Measurements from ENCODE around the gene SDCCAG8. TPM values are rescaled to one million over a fixed set of nuclear protein-coding genes. Genes with fewer than 3 reads are reported as not detected.

Gene SDCCAG8
- total RNA-seq, 2 experiments from 2014 or later = 18.3 to 21.2 TPM

DNA sequence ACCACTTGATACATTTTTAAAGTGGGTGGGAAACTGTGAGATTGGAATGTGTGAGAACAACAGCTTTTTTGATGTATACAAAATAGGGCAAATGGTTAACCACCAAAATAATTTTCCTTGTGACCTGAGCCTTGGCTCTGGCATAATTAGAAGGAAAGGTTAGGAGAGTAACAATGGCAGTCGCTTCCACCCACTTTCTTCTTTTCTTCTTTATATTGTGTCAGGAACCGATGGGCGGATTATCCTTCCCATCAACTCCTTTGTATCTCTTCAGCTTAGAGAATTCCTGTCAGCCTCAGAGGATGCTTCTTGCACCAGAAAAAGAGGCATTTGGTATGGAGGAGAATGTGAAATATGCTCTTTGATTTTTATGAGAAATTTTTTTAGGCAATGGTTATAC, 90.6 kb downstream of the SDCCAG8 start:
- no peak overlapping the region for H3K4me3 ChIP-seq (ENCODE audit: low read length)
- peaks cover 42% of the 10 kb centered on the region for H3K36me3 Mint-ChIP-seq (ENCODE audit: low read depth)
- intact Hi-C loops (cut with DNase I, micrococcal nuclease) = loop anchor here (10.0 kb wide), 2 partner anchors 698 to 1448 kb away; no protein-coding TSS in a partner anchor
- no peaks in the 10 kb centered on the region for H3K9me3 Mint-ChIP-seq
- no peak for DNase-seq
- H3K4me1 Mint-ChIP-seq (ENCODE audit: low read depth) = peaks cover 4% of the 10 kb centered on the region
- H3K9me3 ChIP-seq (ENCODE audit: control insufficient read depth in 1 of 2, insufficient read depth in 1 of 2, low read length in 2 of 2) = no peaks in the 10 kb centered on the region
- CTCF ChIA-PET = no interaction called here
- POLR2A ChIA-PET = no interaction called here
- ATAC-seq (ENCODE audit: poor library complexity) = no peak
- H3K27me3 Mint-ChIP-seq = no peaks in the 10 kb centered on the region
- H3K27ac ChIP-seq (ENCODE audit: low read depth in 1 of 2, low read length in 2 of 2) = no peak overlapping the region
- H3K36me3 ChIP-seq (ENCODE audit: insufficient read depth, low read length) = no peaks in the 10 kb centered on the region
- TF ChIP-seq, protein P1, sequence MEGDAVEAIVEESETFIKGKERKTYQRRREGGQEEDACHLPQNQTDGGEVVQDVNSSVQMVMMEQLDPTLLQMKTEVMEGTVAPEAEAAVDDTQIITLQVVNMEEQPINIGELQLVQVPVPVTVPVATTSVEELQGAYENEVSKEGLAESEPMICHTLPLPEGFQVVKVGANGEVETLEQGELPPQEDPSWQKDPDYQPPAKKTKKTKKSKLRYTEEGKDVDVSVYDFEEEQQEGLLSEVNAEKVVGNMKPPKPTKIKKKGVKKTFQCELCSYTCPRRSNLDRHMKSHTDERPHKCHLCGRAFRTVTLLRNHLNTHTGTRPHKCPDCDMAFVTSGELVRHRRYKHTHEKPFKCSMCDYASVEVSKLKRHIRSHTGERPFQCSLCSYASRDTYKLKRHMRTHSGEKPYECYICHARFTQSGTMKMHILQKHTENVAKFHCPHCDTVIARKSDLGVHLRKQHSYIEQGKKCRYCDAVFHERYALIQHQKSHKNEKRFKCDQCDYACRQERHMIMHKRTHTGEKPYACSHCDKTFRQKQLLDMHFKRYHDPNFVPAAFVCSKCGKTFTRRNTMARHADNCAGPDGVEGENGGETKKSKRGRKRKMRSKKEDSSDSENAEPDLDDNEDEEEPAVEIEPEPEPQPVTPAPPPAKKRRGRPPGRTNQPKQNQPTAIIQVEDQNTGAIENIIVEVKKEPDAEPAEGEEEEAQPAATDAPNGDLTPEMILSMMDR (IDR thresholded peaks at IDR 0.05) = no peak
- no peak overlapping the region for H3K4me3 Mint-ChIP-seq
- no peaks in the 10 kb centered on the region for H3K4me1 ChIP-seq (ENCODE audit: insufficient read depth, low read length)
- no peaks in the 10 kb centered on the region for H3K27me3 ChIP-seq (ENCODE audit: control insufficient read depth in 1 of 2, insufficient read depth in 2 of 2, low read length in 2 of 2)
- H3K27ac Mint-ChIP-seq = no peak overlapping the region

DNA sequence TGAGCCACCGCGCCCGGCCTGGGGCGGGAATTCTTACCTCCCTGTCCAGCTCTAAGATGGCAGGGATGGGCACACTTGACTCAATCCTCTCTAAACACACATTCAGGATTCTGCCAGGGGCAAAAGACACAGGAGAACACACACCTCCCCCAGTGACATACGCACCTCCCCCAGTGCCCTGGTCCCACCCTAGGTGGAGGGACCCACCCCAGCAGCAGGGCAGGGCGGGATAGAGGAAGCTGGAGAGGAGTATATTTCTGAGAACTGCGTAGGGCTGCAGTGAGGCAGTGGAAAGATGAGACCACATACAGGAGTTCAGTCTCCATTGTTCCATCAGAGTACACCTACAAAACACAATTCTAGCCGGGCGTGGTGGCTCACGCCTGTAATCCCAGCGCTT, 92.5 kb downstream of the SDCCAG8 start:
- Mint-ChIP-seq H3K27ac (no peak overlapping the region), H3K27me3 (no peaks in the 10 kb centered on the region), H3K36me3 (ENCODE audit: low read depth) (peaks cover 42% of the 10 kb centered on the region), H3K4me1 (ENCODE audit: low read depth) (peaks cover 8% of the 10 kb centered on the region), H3K9me3 (no peaks in the 10 kb centered on the region), H3K4me3 (no peak overlapping the region)
- POLR2A ChIA-PET = no interaction called here
- Histone ChIP-seq H3K27ac (ENCODE audit: low read depth in 1 of 2, low read length in 2 of 2) (no peak overlapping the region), H3K27me3 (ENCODE audit: control insufficient read depth in 1 of 2, insufficient read depth in 2 of 2, low read length in 2 of 2) (no peaks in the 10 kb centered on the region), H3K9me3 (ENCODE audit: control insufficient read depth in 1 of 2, insufficient read depth in 1 of 2, low read length in 2 of 2) (no peaks in the 10 kb centered on the region), H3K4me1 (ENCODE audit: insufficient read depth, low read length) (no peaks in the 10 kb centered on the region), H3K4me3 (ENCODE audit: low read length) (no peak overlapping the region), H3K36me3 (ENCODE audit: insufficient read depth, low read length) (no peaks in the 10 kb centered on the region)
- DNase-seq (no peak), ATAC-seq (ENCODE audit: poor library complexity) (no peak)
- intact Hi-C loops (cut with DNase I, micrococcal nuclease) = loop anchor here (10.0 kb wide), 2 partner anchors 696 to 1446 kb away; no protein-coding TSS in a partner anchor
- CTCF ChIA-PET = no interaction called here
- TF ChIP-seq, protein P1 (IDR thresholded peaks at IDR 0.05) = no peak

DNA sequence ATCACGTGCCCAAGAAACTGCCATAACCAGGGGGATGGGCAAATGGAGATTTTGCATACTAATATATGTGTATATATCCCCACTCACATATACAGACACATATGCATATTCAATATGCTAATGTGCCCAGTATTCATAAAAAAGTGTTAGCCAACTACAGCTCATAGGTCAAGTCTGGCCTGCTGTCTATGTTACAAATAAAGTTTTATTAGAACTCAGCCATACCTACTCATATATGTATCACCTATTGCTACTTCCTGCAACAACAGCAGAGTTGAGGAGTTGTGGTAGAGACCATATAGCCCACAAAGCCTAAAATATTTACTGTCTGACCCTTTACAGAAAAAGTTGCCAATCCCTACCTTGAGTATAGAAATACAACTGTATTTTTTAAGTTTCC, 93.3 kb downstream of the SDCCAG8 start:
- ATAC-seq (ENCODE audit: poor library complexity) = no peak
- no peak overlapping the region for H3K27ac Mint-ChIP-seq
- peaks cover 13% of the 10 kb centered on the region for H3K4me1 Mint-ChIP-seq (ENCODE audit: low read depth)
- Histone ChIP-seq H3K4me1 (ENCODE audit: insufficient read depth, low read length) (no peaks in the 10 kb centered on the region), H3K9me3 (ENCODE audit: control insufficient read depth in 1 of 2, insufficient read depth in 1 of 2, low read length in 2 of 2) (no peaks in the 10 kb centered on the region), H3K36me3 (ENCODE audit: insufficient read depth, low read length) (no peaks in the 10 kb centered on the region), H3K27me3 (ENCODE audit: control insufficient read depth in 1 of 2, insufficient read depth in 2 of 2, low read length in 2 of 2) (no peaks in the 10 kb centered on the region), H3K27ac (ENCODE audit: low read depth in 1 of 2, low read length in 2 of 2) (no peak overlapping the region), H3K4me3 (ENCODE audit: low read length) (no peak overlapping the region)
- no peaks in the 10 kb centered on the region for H3K9me3 Mint-ChIP-seq
- intact Hi-C loops (cut with DNase I, micrococcal nuclease) = loop anchor here (10.0 kb wide), 2 partner anchors 696 to 1446 kb away; no protein-coding TSS in a partner anchor
- no peak for DNase-seq
- no peaks in the 10 kb centered on the region for H3K27me3 Mint-ChIP-seq
- H3K4me3 Mint-ChIP-seq = no peak overlapping the region
- ChIA-PET POLR2A (no interaction called here), CTCF (no interaction called here)
- TF ChIP-seq, protein P1 (IDR thresholded peaks at IDR 0.05) = no peak
- H3K36me3 Mint-ChIP-seq (ENCODE audit: low read depth) = peaks cover 38% of the 10 kb centered on the region

Measured in CD4-positive, alpha-beta T cell (primary cell).